Activated naive CD4-positive, alpha-beta T cell treated with anti-CD3 and anti-CD28 coated beads, Interleukin-2, amount 10 ng/mL, durations not matched to agents 7 days and 5 days (primary cell): ENCODE measurements around the gene GOLGA8O.
"Not testable (repeated sequence)": the region's sequence is repeated elsewhere in the genome, so short reads cannot be mapped to it uniquely, and the experiment has no call there.

Experiments
- CTCF ChIA-PET: fragments of 350-600 bp; sonication (Branson Sonifier 250); formaldehyde crosslinking; loops from one replicate; lab custom pipeline; 2021; ENCODE audit warnings: antibody characterized with exemption; lab: Charles Lee
- DNase-seq: peaks from one replicate; pipeline ENCODE4 v3.0.0-alpha.2; 2020
- H3K27ac Mint-ChIP-seq: one replicate; pipeline ENCODE4 v1.8.0; 2021; ENCODE audit warnings: mild to moderate bottlenecking, moderate library complexity, mixed read lengths
- H3K27me3 Mint-ChIP-seq: one replicate; pipeline ENCODE4 v1.8.0; 2021; ENCODE audit warnings: mild to moderate bottlenecking, mixed read lengths
- H3K36me3 Mint-ChIP-seq: one replicate; pipeline ENCODE4 v1.8.0; 2021; ENCODE audit warnings: mixed read lengths
- H3K4me1 Mint-ChIP-seq: one replicate; pipeline ENCODE4 v1.8.0; 2021; ENCODE audit warnings: mixed read lengths
- H3K4me3 Mint-ChIP-seq: one replicate; pipeline ENCODE4 v1.8.0; 2021; ENCODE audit warnings: mild to moderate bottlenecking, moderate library complexity, mixed read lengths
- H3K9me3 Mint-ChIP-seq: one replicate; pipeline ENCODE4 v1.8.0; 2021; ENCODE audit warnings: mixed read lengths

GOLGA8O gene, protein sequence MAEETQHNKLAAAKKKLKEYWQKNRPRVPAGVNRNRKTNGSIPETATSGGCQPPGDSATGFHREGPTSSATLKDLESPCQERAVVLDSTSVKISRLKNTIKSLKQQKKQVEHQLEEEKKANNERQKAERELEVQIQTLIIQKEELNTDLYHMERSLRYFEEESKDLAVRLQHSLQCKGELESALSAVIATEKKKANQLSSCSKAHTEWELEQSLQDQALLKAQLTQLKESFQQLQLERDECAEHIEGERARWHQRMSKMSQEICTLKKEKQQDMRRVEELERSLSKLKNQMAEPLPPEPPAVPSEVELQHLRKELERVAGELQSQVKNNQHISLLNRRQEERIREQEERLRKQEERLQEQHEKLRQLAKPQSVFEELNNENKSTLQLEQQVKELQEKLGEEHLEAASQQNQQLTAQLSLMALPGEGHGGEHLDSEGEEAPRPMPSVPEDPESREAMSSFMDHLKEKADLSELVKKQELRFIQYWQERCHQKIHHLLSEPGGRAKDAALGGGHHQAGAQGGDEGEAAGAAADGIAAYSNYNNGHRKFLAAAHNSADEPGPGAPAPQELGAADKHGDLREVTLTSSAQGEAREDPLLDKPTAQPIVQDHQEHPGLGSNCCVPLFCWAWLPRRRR

DNA sequence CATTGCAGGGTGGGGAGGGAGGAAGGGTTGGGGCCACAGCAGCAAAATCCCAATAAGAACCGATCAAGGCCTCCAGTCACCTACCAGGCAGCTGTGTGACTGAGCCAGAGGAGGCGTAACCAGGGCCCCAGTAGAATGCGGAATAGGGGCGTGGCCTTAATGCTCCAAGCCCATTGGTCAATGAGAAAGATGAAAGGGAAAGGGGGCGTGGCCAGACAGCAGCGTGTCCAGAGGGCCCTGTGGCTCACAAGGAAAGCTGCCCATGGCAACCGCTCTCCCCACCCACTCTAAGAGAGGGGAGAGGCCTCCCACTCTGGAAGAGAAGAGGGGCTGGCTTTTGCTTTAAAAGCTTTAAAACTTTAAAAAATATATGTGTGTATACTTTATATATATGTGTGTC, at the start of gene GOLGA8O:
GOLGA8O (minus strand) TSS at position 101 of the 400 bp plus-strand sequence; CDS start at position 3, 98 bp downstream.
- CTCF ChIA-PET, H3K9me3 Mint-ChIP-seq, H3K4me3 Mint-ChIP-seq, H3K36me3 Mint-ChIP-seq, H3K4me1 Mint-ChIP-seq, H3K27me3 Mint-ChIP-seq, H3K27ac Mint-ChIP-seq, DNase-seq: not testable (repeated sequence)

DNA sequence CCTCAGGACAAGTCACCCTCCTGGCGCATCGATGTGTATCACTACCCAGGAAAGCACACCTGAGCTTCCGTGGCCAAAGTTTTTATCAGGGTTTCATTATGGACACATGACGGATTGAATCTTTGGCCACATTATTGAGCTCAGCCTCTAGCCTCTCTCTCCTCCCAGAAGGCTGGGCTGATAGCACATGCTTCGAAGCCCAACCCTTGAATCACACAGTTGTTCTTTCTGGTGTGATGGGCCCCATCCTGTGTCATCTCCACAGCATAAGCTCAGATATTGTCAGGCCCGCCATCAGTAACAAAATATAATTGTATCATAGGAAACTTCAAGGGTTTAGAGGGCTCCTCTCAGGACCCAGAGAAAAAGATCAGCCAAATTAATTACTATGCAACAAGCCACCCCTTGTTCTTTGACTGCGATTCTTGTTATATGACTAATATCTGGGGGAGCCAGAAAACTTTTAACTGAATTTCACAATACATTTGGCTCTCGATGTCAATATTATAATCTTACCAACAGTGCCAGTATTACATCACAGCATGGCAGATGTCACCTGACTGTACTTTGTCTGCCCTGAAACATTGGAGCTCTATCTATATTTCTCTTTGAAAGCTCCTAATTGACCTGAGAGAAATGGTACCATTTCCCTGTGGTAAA, 48.8 kb upstream of the GOLGA8O start:
- CTCF ChIA-PET, H3K4me1 Mint-ChIP-seq, H3K36me3 Mint-ChIP-seq, H3K27me3 Mint-ChIP-seq, H3K9me3 Mint-ChIP-seq, H3K4me3 Mint-ChIP-seq, H3K27ac Mint-ChIP-seq, DNase-seq: not testable (repeated sequence)

DNA sequence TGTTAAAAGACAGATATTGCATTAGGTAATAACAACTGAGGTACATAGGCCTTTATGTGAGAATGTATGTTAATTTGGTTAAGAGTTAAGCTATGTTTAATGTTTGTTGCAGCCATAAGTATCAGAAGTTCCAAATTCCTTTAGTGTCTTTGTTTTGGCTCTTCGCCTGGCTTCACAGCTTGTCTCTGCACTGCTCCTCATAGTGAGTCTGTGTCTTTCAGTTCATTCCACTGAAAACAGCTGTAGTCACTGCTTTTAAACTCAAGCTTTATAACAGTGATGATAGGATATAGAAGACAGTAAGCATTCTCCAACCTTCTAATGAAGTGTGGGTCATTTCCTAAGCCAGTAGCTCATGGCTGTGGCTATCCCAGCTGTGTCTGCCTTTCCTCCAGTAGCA, 47.5 kb upstream of the GOLGA8O start:
- H3K27ac Mint-ChIP-seq, H3K27me3 Mint-ChIP-seq, H3K4me1 Mint-ChIP-seq, H3K9me3 Mint-ChIP-seq, H3K4me3 Mint-ChIP-seq, DNase-seq, H3K36me3 Mint-ChIP-seq, CTCF ChIA-PET: not testable (repeated sequence)

DNA sequence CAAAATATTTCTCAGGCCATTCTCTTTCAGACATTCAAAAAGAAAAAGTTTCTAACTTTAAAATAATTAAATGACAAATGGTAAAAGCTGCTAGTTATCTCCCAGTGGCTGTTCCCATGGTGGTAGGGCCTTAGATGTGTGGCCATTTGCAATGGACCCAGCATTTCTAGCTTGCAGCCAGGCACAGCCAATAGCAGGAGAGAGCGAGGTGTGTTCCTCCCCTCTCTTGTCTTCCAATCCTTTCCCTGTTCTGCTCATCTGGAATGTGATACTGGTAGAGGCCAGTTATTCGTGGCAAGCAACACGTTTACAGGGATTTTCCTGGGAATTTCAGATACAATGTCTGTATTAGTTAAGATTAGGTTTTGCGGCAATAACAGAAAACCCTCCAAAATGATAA, 37.3 kb upstream of the GOLGA8O start:
- H3K4me1 Mint-ChIP-seq, H3K36me3 Mint-ChIP-seq, DNase-seq, H3K4me3 Mint-ChIP-seq, H3K9me3 Mint-ChIP-seq, H3K27ac Mint-ChIP-seq, CTCF ChIA-PET, H3K27me3 Mint-ChIP-seq: not testable (repeated sequence)

DNA sequence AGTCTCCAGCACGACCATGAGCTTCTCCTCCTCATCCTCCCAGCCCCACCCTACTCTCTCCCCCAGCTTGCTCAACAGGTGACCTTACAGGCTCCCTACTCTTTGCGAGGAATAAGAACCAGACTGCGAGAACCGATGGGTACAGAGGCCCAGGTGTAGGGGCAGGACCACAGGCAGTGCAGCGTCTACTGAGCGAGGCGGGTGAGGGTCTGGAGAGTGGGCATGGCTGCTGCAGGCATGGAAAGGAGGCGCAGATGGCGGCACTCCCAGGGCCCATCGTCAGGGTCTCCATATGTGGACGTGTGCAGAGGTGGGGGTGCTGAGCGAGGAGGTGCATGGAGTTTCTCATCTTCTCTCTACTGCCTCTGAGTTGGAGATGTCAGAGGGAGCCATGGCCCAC, 31.0 kb upstream of the GOLGA8O start:
- H3K4me3 Mint-ChIP-seq, H3K9me3 Mint-ChIP-seq, H3K36me3 Mint-ChIP-seq, H3K27ac Mint-ChIP-seq, CTCF ChIA-PET, H3K4me1 Mint-ChIP-seq, H3K27me3 Mint-ChIP-seq, DNase-seq: not testable (repeated sequence)

DNA sequence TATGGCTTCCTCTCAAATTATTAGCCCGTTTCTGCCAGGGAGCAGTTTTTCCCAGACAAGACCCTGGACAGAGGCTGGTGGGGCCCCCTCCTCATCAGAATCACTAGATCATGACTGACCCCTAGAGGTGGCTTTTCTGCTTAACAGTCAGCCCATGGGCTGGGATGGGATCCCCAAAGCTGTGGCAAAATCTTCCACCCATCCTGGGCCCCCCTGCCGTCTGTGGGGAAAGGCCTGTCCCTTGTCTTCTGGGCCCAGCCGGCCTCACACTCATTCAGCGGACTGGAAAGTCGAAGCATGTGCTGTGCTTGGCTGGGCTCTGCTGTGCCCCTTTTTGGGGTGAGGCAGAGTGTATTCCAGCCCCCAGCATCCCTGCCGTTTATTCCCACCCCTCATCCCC, 27.9 kb upstream of the GOLGA8O start:
- H3K4me3 Mint-ChIP-seq, H3K9me3 Mint-ChIP-seq, H3K4me1 Mint-ChIP-seq, H3K27me3 Mint-ChIP-seq, H3K27ac Mint-ChIP-seq, DNase-seq, CTCF ChIA-PET, H3K36me3 Mint-ChIP-seq: not testable (repeated sequence)

DNA sequence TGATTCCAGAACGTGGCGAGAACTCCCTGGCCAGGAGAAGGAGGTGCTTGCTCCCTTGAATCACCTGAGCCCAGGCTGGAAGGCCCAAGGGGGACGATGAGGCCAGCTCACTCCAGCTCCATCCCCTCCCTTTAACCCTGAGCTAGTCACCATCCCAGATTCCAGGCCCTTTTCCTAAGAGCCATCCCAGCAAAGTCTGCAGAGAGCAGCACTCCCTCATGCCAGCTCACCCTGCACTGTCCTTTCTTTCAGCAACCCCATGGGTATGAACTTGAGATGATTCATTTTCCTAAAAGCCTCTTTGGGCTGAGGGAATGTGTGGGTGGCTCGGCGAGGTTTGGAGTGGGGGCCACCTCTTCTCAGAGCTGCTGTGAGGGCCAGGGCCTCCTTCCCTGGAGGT, 26.2 kb upstream of the GOLGA8O start:
- H3K27me3 Mint-ChIP-seq, H3K4me1 Mint-ChIP-seq, H3K4me3 Mint-ChIP-seq, H3K9me3 Mint-ChIP-seq, H3K27ac Mint-ChIP-seq, CTCF ChIA-PET, DNase-seq, H3K36me3 Mint-ChIP-seq: not testable (repeated sequence)

DNA sequence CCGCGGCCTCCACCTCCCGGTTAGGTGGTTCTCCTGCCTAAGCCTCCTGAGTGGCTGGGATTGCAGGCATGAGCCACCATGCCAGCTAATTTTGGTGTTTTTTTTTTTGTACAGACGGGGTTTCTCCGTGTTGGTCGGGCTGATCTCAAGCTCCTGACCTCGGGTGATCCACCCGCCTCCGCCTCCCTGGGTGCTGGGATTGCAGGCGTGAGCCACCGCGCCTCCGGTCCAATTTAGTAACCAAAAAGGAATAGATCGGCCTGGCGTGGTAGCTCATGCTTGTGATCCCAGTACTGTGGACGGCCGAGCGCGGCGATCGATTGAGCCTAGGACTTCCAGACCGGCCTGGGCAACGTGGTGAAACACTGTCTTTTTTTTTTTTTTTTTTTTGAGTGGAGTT, 12.6 kb upstream of the GOLGA8O start:
- DNase-seq, H3K4me3 Mint-ChIP-seq, CTCF ChIA-PET, H3K4me1 Mint-ChIP-seq, H3K27ac Mint-ChIP-seq, H3K9me3 Mint-ChIP-seq, H3K27me3 Mint-ChIP-seq, H3K36me3 Mint-ChIP-seq: not testable (repeated sequence)

DNA sequence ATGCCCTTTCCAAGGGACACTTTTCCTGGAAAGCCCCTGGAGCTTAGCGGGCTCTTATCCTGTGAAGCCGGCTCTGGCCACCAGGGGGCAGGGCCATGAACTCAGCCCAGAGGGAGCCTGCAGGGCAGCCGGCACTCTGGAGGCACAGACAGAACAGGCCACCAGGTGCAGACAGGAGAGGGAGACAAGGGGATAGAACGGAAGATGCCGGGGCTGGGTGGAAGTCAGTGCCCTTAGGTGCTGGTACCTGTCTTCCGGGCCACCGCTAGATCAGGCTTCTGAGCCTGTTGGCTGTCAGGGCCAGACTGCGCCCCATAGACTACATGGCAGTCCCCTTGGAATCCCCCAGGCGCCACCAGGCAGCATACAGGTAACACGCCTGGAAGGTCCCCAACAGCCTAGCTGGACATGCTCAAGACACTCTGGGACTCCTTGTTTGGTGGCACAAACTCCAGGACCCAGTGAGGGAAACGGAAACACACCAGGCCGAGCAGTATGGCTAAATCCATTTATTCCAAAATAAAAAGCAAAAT, 14.9 kb downstream of the GOLGA8O start:
- H3K36me3 Mint-ChIP-seq, H3K4me3 Mint-ChIP-seq, H3K27me3 Mint-ChIP-seq, H3K9me3 Mint-ChIP-seq, DNase-seq, CTCF ChIA-PET, H3K4me1 Mint-ChIP-seq, H3K27ac Mint-ChIP-seq: not testable (repeated sequence)

DNA sequence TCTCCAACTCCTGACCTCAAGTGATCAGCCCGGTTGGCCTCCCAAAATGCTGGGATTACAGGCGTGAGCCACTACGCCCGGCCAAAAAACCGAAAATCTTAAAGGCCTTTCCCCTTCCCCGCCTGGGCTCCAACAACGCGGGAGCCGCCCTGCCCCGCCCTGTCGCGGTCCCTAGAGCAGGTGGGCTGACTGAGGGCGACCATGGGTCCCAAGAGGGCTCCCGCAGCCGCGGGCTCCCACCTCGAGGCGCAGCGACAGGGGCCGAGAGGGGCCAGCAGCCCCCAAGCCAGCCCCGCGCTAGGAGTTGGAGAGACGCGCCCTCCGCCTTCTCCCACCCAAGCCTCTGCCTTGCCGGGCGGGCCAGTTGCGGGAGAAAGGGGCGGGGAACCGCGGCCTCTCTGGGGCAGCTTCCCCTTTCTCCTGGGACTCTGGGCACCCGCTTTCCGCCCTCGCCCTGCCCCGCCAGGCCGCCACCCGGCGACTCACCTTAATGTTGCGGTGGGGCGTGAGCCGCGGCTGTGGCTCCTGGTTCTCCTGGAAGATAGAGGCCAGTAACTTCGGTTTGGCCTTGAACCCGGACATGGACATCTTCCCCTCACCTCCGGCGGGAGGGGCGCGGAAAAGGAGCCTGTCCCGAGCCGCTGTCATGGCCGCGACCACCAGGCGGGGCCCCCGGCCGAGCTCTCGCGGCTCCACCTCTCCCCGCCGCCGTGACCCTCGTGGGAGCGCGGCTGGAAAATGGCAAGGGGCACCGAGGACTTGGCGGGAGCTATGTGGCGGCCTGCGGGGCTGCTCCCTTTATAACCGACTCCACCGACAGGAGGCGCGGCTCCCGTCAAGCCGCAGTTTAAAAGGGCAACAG, 21.1 kb downstream of the GOLGA8O start:
- H3K4me1 Mint-ChIP-seq, H3K9me3 Mint-ChIP-seq, H3K4me3 Mint-ChIP-seq, H3K27ac Mint-ChIP-seq, H3K27me3 Mint-ChIP-seq, H3K36me3 Mint-ChIP-seq, CTCF ChIA-PET, DNase-seq: not testable (repeated sequence)

DNA sequence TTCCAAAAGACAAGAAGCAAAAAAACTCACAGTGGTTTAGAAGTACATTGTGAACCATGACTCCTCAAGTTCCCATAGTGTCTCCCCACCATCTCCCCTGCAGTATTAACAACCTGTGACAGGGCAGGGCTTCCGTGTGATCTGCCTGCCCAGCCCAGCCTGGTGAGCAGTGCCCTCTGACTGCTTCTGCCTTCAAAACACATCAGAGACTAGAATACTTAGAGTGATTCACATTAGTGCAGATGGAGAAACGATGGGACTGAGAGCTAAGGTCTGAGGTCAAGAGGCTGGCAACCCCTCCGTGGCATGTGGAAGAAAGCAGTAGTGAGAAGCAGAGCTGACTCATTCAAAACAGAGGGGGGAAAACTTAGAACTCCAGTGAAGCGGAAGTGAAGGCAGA, 27.8 kb downstream of the GOLGA8O start:
- H3K36me3 Mint-ChIP-seq, H3K27ac Mint-ChIP-seq, H3K9me3 Mint-ChIP-seq, CTCF ChIA-PET, H3K4me1 Mint-ChIP-seq, H3K27me3 Mint-ChIP-seq, DNase-seq, H3K4me3 Mint-ChIP-seq: not testable (repeated sequence)

DNA sequence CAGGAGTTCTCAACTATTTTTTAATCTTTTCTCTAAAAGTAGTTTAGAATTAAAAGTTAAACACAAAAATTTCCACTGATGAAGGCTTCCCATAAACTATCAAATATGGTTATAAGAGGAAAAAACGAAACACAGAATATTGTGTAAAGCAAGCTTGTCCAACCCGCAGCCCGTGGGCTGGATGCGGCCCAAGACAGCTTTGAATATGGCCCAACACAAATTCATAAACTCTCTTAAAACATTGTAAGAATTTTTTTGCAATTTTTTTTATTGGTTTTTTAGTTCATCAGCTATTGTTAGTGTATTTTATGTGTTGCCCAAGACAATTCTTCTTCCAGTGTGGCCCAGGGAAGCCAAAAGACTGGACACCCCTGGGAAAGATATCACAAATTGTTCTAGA, 28.9 kb downstream of the GOLGA8O start:
- not testable (repeated sequence) for H3K4me1 Mint-ChIP-seq

DNA sequence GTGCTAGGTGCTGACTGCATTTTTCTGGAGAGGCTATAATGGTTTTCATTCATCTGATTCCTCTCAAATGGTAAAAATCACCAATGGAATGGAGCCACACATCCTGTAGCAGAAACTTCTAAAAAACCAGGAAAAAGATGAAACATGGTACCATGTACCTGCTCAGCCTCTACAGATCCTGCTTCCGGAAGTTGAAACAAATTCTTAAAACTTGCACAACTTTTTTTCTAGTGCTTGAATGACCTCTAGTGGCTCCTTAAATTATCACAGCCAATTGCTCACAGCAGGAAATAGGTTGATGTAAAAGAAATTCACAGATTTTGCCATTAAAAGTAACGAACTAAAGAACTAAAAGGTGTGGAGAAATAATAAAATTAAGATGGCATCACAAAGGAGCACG, 47.5 kb downstream of the GOLGA8O start:
- H3K27me3 Mint-ChIP-seq, H3K4me3 Mint-ChIP-seq, H3K4me1 Mint-ChIP-seq, H3K27ac Mint-ChIP-seq, DNase-seq, H3K9me3 Mint-ChIP-seq, CTCF ChIA-PET, H3K36me3 Mint-ChIP-seq: not testable (repeated sequence)

More for the DNA sequence above, 28.9 kb downstream of the GOLGA8O start:
- H3K36me3 Mint-ChIP-seq, H3K4me3 Mint-ChIP-seq, H3K9me3 Mint-ChIP-seq, H3K27me3 Mint-ChIP-seq, H3K27ac Mint-ChIP-seq, CTCF ChIA-PET, DNase-seq: not testable (repeated sequence)

DNA sequence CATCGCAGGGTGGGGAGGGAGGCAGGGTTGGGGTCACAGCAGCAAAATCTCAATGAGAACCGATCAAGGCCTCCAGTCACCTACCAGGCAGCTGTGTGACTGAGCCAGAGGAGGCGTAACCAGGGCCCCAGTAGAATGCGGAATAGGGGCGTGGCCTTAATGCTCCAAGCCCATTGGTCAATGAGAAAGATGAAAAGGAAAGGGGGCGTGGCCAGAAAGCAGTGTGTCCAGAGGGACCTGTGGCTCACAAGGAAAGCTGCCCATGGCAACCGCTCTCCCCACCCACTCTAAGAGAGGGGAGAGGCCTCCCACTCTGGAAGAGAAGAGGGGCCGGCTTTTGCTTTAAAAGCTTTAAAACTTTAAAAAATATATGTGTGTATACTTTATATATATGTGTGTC, 52.2 kb downstream of the GOLGA8O start, which contains the start of gene GOLGA8K:
GOLGA8K (minus strand) TSS at position 101 of the 400 bp plus-strand sequence; CDS start at position 3, 98 bp downstream.
- H3K27me3 Mint-ChIP-seq, H3K27ac Mint-ChIP-seq, H3K4me3 Mint-ChIP-seq, DNase-seq, H3K36me3 Mint-ChIP-seq, H3K9me3 Mint-ChIP-seq, CTCF ChIA-PET, H3K4me1 Mint-ChIP-seq: not testable (repeated sequence)
